Caco-2 (cell line): Measurements from ENCODE around the gene CDKN1C. TPM values are rescaled to one million over a fixed set of nuclear protein-coding genes. Genes with fewer than 3 reads are reported as not detected.

ENCODE experiments used
- BruUV-seq: library from RNA; stranded (reverse); fragments of 400-500 nt; replicated peaks from 2 replicates; lab custom pipeline; 2021; lab: Mats Ljungman, UMichigan
- CTCF ChIA-PET: fragments of 300-600 bp; sonication (Branson Sonifier 250); formaldehyde crosslinking; loops from one replicate; lab custom pipeline; 2022; ENCODE audit warnings: antibody characterized with exemption; lab: Charles Lee
- POLR2A ChIA-PET: fragments of 300-600 bp; sonication (Branson Sonifier 250); formaldehyde crosslinking; loops from one replicate; lab custom pipeline; 2022; ENCODE audit warnings: antibody characterized with exemption; lab: Charles Lee
- DNase-seq, 2 experiments: peaks; one replicate each; pipeline versions ENCODE4 v3.0.0 to v3.0.0-alpha.2; 2020 to 2022
- H3K27me3 ChIP-seq: replicated peaks from 2 replicates; pipeline ENCODE4 v1.6.0; 2011; ENCODE audit warnings: low read length; ENCODE audit not compliant: control insufficient read depth, insufficient read depth
- H3K36me3 ChIP-seq: 2 replicates; pipeline ENCODE4 v1.5.1; 2011; ENCODE audit warnings: low read length; ENCODE audit not compliant: control insufficient read depth, insufficient read depth
- H3K4me1 ChIP-seq: fragments of 250-450 bp; sonication (Bioruptor Pico); 2 replicates; pipeline ENCODE4 v1.5.1; 2020; ENCODE audit warnings: mild to moderate bottlenecking
- H3K4me3 ChIP-seq: 2 replicates; pipeline ENCODE4 v1.5.1; 2011; ENCODE audit warnings: low read depth, mild to moderate bottlenecking, control low read depth, low read length
- H3K9me3 ChIP-seq: fragments of 250-450 bp; sonication (Bioruptor Pico); 2 replicates; pipeline ENCODE4 v1.5.1; 2020; ENCODE audit warnings: mild to moderate bottlenecking, moderate library complexity
- H3K27ac Mint-ChIP-seq: one replicate; pipeline ENCODE4 v1.8.0; 2022; ENCODE audit warnings: mixed read lengths; ENCODE audit not compliant: unreplicated experiment
- H3K27me3 Mint-ChIP-seq: one replicate; pipeline ENCODE4 v1.8.0; 2022; ENCODE audit warnings: mixed read lengths; ENCODE audit not compliant: insufficient read depth, unreplicated experiment
- H3K36me3 Mint-ChIP-seq: one replicate; pipeline ENCODE4 v1.8.0; 2022; ENCODE audit warnings: mild to moderate bottlenecking, mixed read lengths; ENCODE audit not compliant: insufficient read depth, unreplicated experiment
- H3K4me1 Mint-ChIP-seq: one replicate; pipeline ENCODE4 v1.8.0; 2022; ENCODE audit warnings: low read depth, mixed read lengths; ENCODE audit not compliant: unreplicated experiment
- H3K4me3 Mint-ChIP-seq: one replicate; pipeline ENCODE4 v1.8.0; 2022; ENCODE audit warnings: mild to moderate bottlenecking, moderate library complexity, mixed read lengths; ENCODE audit not compliant: unreplicated experiment
- H3K9me3 Mint-ChIP-seq: one replicate; pipeline ENCODE4 v1.8.0; 2022; ENCODE audit warnings: mixed read lengths; ENCODE audit not compliant: unreplicated experiment
- intact Hi-C: fragments of 100-400 bp; cut with micrococcal nuclease; formaldehyde crosslinking; loops from one replicate; pipeline ENCODE4 v1.10.0; 2022; ENCODE audit not compliant: unreplicated experiment
- total RNA-seq: library from RNA; stranded (reverse); gene quantifications from 2 replicates; pipeline ENCODE4 v1.2.3, GENCODE V29; 2022
- TF ChIP-seq, protein P1 (sequence below), 2 experiments: fragments of 200-600 bp in 1 of 2; IDR thresholded peaks; 1 replicate in 1 of 2; 2 replicates in 1 of 2; pipeline versions ENCODE4 v1.5.1 to v1.8.0; 2011 to 2022; ENCODE audit warnings: antibody characterized with exemption in 1 of 2, control low read depth in 1 of 2, inconsistent platforms in 1 of 2, low read depth in 1 of 2, low read length in 1 of 2, mild to moderate bottlenecking in 1 of 2, moderate library complexity in 1 of 2; ENCODE audit not compliant: insufficient read depth in 1 of 2, severe bottlenecking in 1 of 2, unreplicated experiment in 1 of 2

CDKN1C gene
- total RNA-seq, 1 experiment from 2014 or later, result 25.5 TPM

DNA sequence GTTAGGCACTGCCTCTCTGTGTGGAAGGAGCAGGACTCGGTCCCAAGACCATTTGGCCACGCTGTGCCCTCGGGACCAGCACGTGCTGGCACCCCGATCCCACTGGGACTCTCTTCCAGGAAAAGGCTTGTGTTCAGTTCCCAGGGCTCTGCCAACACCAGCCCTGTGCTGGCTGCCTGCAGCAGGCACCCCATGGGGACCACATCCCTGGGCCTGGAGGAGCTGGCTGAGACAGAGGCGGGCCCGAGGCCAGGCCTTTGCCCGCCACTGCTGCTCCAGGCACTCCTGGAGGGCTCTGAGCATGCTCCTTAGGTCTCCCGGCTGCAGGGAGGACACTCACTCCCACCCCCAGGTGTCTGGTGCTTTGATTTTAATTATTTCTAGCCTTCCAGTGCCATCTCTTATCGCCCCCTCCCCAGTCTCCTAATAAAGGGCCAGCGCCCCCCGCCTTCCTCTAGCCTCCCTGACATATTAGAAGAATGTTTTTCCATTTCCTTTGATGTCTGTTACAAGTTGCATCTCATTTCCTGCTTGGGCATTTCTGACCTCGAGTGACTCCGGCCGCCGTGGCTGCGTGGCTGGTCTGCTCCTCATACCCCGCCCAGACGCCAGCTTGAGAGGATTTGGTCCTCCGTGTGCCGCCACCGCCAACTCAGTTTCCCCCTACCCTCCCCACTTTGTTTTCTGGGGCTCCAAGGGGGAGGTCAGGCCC lies 14.4 kb downstream of the CDKN1C start:
- H3K36me3 Mint-ChIP-seq, result peaks cover 10% of the 10 kb centered on the region
- H3K4me1 Mint-ChIP-seq, result no peaks in the 10 kb centered on the region
- no peaks in the 10 kb centered on the region for H3K9me3 Mint-ChIP-seq

DNA sequence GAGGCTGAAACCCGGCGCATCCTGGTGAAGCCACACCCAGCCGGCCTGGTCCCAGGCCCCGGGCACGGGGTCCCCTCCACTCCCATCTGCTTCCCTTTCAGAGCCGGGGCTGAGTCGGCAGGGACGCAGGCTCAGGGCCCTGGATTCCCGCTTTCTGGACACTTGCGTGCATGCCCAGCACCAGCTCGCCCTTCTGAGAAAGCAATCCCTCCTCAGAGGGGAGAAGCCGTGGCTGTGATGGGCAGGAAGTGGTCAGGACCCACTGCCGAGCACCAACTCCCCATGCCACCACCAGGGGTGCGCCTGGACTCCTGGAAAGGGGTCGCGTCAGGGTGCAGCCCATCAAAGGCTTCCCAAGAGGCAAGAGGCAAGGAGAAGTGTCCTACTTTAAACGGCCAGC lies 15.1 kb downstream of the CDKN1C start:
- Histone ChIP-seq H3K27me3 (no peaks in the 10 kb centered on the region), H3K9me3 (no peaks in the 10 kb centered on the region), H3K4me3 (no peak overlapping the region), H3K36me3 (no peaks in the 10 kb centered on the region), H3K4me1 (no peaks in the 10 kb centered on the region)
- intact Hi-C loops, result no loop called here
- H3K4me1 Mint-ChIP-seq, result no peaks in the 10 kb centered on the region
- POLR2A ChIA-PET, result no interaction called here
- CTCF ChIA-PET, result no interaction called here
- no peak for DNase-seq
- H3K27me3 Mint-ChIP-seq, result no peaks in the 10 kb centered on the region
- no peak overlapping the region for H3K4me3 Mint-ChIP-seq
- no peak overlapping the region for H3K27ac Mint-ChIP-seq
- H3K36me3 Mint-ChIP-seq, result peaks cover 10% of the 10 kb centered on the region
- no TSS peak for BruUV-seq
- no peaks in the 10 kb centered on the region for H3K9me3 Mint-ChIP-seq
- TF ChIP-seq, protein P1, sequence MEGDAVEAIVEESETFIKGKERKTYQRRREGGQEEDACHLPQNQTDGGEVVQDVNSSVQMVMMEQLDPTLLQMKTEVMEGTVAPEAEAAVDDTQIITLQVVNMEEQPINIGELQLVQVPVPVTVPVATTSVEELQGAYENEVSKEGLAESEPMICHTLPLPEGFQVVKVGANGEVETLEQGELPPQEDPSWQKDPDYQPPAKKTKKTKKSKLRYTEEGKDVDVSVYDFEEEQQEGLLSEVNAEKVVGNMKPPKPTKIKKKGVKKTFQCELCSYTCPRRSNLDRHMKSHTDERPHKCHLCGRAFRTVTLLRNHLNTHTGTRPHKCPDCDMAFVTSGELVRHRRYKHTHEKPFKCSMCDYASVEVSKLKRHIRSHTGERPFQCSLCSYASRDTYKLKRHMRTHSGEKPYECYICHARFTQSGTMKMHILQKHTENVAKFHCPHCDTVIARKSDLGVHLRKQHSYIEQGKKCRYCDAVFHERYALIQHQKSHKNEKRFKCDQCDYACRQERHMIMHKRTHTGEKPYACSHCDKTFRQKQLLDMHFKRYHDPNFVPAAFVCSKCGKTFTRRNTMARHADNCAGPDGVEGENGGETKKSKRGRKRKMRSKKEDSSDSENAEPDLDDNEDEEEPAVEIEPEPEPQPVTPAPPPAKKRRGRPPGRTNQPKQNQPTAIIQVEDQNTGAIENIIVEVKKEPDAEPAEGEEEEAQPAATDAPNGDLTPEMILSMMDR (IDR thresholded peaks at IDR 0.05; ENCODE audit: insufficient read depth in 1 of 2, low read depth in 1 of 2, low read length in 1 of 2, severe bottlenecking in 1 of 2, unreplicated experiment in 1 of 2), result no peak

More for the DNA sequence above, 14.4 kb downstream of the CDKN1C start:
- H3K4me1 ChIP-seq, result no peaks in the 10 kb centered on the region
- no TSS peak for BruUV-seq
- no peak overlapping the region for H3K4me3 Mint-ChIP-seq
- no peaks in the 10 kb centered on the region for H3K27me3 ChIP-seq
- no peak overlapping the region for H3K4me3 ChIP-seq
- no peaks in the 10 kb centered on the region for H3K36me3 ChIP-seq
- H3K27ac Mint-ChIP-seq, result no peak overlapping the region
- TF ChIP-seq, protein P1 (IDR thresholded peaks at IDR 0.05; ENCODE audit: insufficient read depth in 1 of 2, low read depth in 1 of 2, low read length in 1 of 2, severe bottlenecking in 1 of 2, unreplicated experiment in 1 of 2), result no peak
- intact Hi-C loops, result no loop called here
- no peaks in the 10 kb centered on the region for H3K27me3 Mint-ChIP-seq
- POLR2A ChIA-PET, result no interaction called here
- DNase-seq, result no peak
- no peaks in the 10 kb centered on the region for H3K9me3 ChIP-seq
- CTCF ChIA-PET, result no interaction called here

DNA sequence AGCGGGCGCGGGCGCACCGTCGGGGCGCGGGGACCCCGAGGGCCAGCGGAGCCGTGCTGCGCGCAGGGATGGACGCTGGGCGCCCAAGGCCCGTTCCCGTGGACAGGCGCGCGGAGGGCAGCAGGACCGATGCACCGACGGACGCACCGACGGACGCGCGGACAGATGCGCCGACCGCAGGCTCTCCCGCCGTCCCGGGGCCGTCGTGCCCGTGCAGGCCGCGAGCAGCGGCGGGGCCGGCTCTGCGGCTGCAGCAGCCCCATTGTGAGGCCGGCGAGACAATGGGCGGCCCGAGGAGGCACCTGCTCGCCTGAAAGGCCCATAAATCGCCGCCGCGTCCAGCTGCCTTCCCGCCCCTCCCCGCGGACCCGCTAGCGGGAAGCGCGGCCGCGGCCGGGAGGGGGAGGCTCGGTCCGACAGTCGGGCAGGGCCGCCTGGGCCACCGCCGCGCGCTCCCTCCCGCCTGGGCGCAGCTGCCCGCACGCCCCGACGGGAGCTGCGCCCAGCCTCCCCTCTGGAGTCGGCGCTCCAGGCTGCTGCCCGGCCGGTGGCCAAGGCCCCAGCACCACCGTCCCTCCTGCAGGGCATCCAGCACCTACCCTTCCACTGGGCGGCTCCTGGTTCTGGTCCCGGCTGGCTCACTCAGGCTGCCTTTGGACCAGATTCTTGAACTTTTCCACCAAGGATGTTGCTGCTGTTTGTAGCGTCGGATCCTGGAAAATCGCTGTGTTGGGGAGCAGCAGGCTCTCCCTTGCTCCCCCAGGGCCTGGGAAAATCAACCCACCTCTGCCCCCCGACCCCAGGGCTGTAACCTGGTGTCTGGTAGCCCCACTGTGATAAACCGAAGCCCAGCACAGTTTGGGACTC lies 15.8 kb downstream of the CDKN1C start:
- H3K36me3 ChIP-seq, result no peaks in the 10 kb centered on the region
- POLR2A ChIA-PET, result no interaction called here
- H3K4me1 ChIP-seq, result no peaks in the 10 kb centered on the region
- DNase-seq, result no peak
- Mint-ChIP-seq H3K36me3 (peaks cover 10% of the 10 kb centered on the region), H3K27me3 (no peaks in the 10 kb centered on the region), H3K4me3 (no peak overlapping the region), H3K9me3 (no peaks in the 10 kb centered on the region), H3K4me1 (peaks cover 3% of the 10 kb centered on the region), H3K27ac (no peak overlapping the region)
- BruUV-seq, result no TSS peak
- intact Hi-C loops, result no loop called here
- no peak overlapping the region for H3K4me3 ChIP-seq
- CTCF ChIA-PET, result interaction anchor here (0.7 kb wide), 1 partner anchor 67 kb away, joined by 3 read pairs; no protein-coding TSS in a partner anchor
- H3K27me3 ChIP-seq, result no peaks in the 10 kb centered on the region
- no peaks in the 10 kb centered on the region for H3K9me3 ChIP-seq
- TF ChIP-seq, protein P1 (IDR thresholded peaks at IDR 0.05; ENCODE audit: insufficient read depth in 1 of 2, low read depth in 1 of 2, low read length in 1 of 2, severe bottlenecking in 1 of 2, unreplicated experiment in 1 of 2), result no peak
